HG03432 (cell line): ENCODE measurements around the gene TTN.
"Not testable (repeated sequence)": the region's sequence is repeated elsewhere in the genome, so short reads cannot be mapped to it uniquely, and the experiment has no call there.

Source experiments
- ATAC-seq: cut with Tn5 transposase; IDR thresholded peaks from one replicate; pipeline ENCODE4 v1.9.1; 2021; ENCODE audit warnings: mild to moderate bottlenecking, moderate library complexity; ENCODE audit not compliant: unreplicated experiment

TTN gene

GRCh38 chr2:178679891-178680290 lies 127.3 kb downstream of the TTN start:
- ATAC-seq, result no peak

- no peak for ATAC-seq
Measured at GRCh38 chr2:178677599-178677998, 129.6 kb downstream of the TTN start.

- ATAC-seq, result no peak
Measured at GRCh38 chr2:178676046-178676445, 131.2 kb downstream of the TTN start.

GRCh38 chr2:178674122-178674521 lies 133.1 kb downstream of the TTN start:
- no peak for ATAC-seq

GRCh38 chr2:178666458-178666857 lies 140.8 kb downstream of the TTN start:
- no peak for ATAC-seq

- not testable (repeated sequence) for ATAC-seq
Measured at GRCh38 chr2:178658480-178658879, 148.7 kb downstream of the TTN start.

GRCh38 chr2:178650554-178650953 lies 156.7 kb downstream of the TTN start:
- no peak for ATAC-seq

GRCh38 chr2:178644919-178645318 lies 162.3 kb downstream of the TTN start:
- no peak for ATAC-seq

GRCh38 chr2:178641498-178641897 lies 165.7 kb downstream of the TTN start:
- ATAC-seq, result no peak

GRCh38 chr2:178635897-178636296 lies 171.3 kb downstream of the TTN start:
- ATAC-seq, result no peak

GRCh38 chr2:178632729-178633128 lies 174.5 kb downstream of the TTN start:
- ATAC-seq, result peak; percentile 76

- ATAC-seq, result no peak
Measured at GRCh38 chr2:178630581-178630980, 176.6 kb downstream of the TTN start.

- no peak for ATAC-seq
Measured at GRCh38 chr2:178629463-178629862, 177.8 kb downstream of the TTN start.

GRCh38 chr2:178628605-178629004 lies 178.6 kb downstream of the TTN start:
- no peak for ATAC-seq

GRCh38 chr2:178627401-178627800 lies 179.8 kb downstream of the TTN start:
- ATAC-seq, result no peak

GRCh38 chr2:178615969-178616368 lies 191.3 kb downstream of the TTN start:
- no peak for ATAC-seq

- ATAC-seq, result no peak
Measured at GRCh38 chr2:178602901-178603300, 204.3 kb downstream of the TTN start.

GRCh38 chr2:178592655-178593054 lies 214.6 kb downstream of the TTN start:
- no peak for ATAC-seq

- no peak for ATAC-seq
Measured at GRCh38 chr2:178589335-178589734, 217.9 kb downstream of the TTN start.

GRCh38 chr2:178584666-178585065 lies 222.6 kb downstream of the TTN start:
- ATAC-seq, result no peak

- ATAC-seq, result no peak
Measured at GRCh38 chr2:178579006-178579405, 228.2 kb downstream of the TTN start.

- ATAC-seq, result no peak
Measured at GRCh38 chr2:178574789-178575188, 232.4 kb downstream of the TTN start.

GRCh38 chr2:178568227-178568626 lies 239.0 kb downstream of the TTN start:
- ATAC-seq, result no peak

GRCh38 chr2:178553047-178553446 lies 254.2 kb downstream of the TTN start:
- no peak for ATAC-seq
